GM18861 (cell line): ENCODE measurements around the gene PPARD.
"Not testable (repeated sequence)": the region's sequence is repeated elsewhere in the genome, so short reads cannot be mapped to it uniquely, and the experiment has no call there.

ENCODE experiments used
- ATAC-seq: cut with Tn5 transposase; IDR thresholded peaks from one replicate; pipeline ENCODE4 v1.9.1; 2021; ENCODE audit not compliant: unreplicated experiment

Gene PPARD

DNA sequence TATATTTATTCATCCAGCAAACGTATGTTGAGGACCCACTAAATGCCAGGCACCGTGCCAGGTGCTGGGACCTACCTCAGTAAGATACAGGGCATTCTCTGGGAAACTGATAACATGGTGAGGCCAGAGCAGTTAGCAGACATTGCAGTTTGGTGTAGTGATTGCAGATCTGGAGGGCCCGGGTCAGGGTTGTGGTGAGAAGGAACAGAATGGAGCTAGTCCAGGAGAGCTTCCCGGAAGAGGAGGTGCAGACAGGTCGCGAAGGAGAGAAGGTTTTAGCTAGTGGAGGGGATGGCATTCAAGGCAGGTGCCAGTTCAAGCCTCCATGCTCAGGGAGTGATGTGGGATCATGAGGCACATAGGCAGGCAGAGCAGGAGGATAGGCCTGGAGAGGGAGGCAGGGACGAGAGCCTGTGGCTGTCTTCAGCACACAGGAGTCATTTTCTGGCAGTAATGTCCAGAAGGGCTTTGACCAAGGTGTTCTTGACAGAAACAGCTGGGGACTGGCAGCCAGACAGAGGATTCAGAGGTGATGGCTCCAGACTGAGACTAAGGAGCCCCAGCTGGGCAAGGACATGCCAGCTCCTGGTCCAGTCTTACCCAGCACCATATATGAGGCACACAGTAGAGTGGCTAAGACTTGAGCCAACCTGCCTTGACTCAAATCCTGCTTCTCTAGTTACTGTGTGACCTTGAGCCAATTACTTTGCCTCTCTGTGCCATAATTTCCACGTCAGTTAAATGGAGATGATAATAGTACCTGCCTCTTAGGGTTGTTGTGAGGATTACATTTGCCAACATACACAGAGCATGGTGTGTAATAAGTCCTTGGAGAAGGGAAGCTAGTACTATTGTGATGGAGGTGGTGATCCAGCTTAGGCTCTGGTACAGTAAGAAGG lies 61.4 kb downstream of the PPARD start:
- no peak for ATAC-seq

DNA sequence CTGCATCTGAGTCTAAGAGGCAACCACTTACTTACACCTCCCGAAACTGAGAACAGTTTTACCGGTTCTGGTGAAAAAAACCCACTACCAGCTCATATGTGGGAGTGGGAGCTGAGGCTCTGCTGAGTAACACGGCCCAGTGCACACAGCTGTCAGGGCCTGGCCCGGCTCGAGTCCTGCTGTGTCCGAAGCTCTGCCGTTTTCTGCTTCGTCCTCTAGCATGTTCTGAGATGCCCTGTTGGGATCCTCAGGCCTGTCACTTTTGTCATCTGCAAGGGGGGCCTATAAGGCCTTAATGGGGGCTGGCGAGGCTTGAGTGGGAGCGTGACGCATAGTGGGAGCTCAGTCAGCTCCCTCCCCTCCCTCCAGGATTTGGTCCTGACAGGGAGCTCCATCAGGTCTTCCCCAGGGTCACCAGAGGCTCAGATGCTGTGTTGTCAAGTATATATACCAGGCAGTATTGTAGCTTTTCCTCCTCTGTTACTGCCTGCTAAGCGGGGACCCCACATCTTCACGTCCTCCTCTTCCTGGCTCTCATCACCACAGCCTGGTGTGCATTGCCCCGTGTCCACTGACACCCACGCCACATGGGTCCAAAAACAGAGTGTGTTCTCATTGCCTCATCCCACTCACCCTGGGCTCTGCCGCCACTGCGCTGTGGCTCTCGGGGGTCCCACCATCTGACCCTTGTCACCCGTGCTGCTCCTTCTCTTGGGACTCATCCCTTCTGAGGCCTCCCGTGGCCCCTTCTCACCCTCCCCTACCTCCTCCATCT lies 64.5 kb downstream of the PPARD start:
- ATAC-seq = no peak

DNA sequence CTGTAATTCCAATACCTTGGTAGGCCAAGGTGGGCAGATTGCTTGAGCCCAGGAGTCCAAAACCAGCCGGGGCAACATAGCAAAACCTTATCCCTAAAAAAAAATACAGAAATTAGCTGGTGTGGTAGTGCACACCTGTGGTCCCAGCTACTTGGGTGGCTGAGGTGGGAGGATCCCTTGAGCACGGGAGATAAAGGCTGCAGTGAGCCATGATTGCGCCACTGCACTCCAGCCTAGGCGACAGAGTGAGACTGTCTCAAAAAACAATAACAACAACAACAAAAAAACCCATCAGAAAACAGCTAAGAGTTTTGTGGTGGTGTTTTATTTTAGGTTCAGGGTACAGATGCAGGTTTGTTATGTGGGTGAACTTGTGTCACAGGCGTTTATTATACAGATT lies 66.9 kb downstream of the PPARD start:
- no peak for ATAC-seq

DNA sequence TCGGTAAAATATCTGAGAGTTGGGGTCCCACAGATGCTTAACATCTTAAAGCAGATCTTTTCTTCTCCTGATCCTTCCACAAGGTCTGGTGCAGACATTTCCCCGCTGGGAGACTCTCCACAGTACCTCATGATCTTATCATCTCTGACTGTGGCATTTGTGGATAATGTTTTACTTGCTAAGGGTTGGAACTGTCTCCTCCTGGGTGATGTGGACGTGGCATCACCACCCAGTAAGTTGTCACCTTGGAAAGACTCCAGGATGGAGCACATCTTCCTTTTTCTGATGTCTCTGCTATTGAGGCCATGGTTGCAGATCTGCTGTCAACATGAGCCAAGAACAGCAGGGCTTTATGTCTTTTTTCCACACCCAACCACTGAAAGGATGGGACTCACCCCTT lies 67.8 kb downstream of the PPARD start:
- ATAC-seq = no peak

DNA sequence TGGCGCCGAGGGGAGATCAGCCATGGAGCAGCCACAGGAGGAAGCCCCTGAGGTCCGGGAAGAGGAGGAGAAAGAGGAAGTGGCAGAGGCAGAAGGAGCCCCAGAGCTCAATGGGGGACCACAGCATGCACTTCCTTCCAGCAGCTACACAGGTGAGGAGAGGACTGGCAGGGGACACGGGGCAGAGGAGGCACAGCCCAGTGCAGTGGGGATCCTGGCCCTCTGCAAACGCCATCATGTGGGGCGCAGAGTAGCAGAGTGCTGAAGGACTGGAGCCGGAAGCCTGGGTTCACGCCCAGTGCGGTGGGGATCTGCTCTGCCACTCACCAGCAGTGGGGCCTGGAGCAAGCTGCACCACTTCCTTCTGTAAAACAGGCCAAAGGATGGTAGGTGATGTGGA lies 68.7 kb downstream of the PPARD start:
- no peak for ATAC-seq

GRCh38 chr6:35412102-35412501 lies 69.7 kb downstream of the PPARD start:
- ATAC-seq = no peak

GRCh38 chr6:35413911-35414310 lies 71.6 kb downstream of the PPARD start:
- ATAC-seq = no peak

DNA sequence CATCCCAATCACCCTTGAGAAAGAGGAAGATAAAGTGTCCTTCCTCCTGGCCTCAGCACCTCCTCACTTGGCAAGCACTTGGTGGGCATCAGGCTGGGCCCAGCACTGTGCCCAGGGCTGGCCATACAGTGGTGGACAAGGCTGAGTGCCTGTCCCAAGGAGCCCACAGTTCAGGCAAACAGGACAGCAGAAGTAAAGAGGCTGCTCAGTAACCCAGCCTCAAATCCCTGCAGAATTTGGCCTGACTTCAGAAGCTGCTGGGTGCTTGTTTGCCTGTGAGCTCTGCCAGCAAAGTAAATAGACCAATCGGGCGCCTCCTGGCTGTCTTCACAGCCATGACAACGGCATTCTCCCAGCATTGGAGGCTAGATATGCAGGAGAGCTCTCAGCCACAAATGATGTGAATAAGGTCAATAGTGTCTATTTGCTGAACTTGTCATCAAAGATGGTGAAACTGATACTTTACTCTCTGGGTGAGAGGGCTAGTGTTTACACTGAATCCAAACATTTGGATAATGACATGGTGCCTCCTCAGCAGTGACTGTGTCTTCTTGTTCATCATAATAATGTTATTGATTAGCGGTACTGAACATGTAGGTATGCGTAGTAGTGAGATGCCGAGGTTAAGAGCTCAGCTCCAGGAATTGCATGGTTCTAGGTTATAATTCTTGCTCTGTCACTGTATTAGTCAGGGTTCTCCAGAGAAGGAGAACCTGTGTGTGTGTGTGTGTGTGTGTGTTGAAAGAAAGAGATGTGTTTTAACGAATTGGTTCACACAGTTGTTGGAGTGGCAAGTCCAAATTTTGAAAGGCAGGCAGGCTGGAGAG lies 72.9 kb downstream of the PPARD start:
- ATAC-seq = no peak

DNA sequence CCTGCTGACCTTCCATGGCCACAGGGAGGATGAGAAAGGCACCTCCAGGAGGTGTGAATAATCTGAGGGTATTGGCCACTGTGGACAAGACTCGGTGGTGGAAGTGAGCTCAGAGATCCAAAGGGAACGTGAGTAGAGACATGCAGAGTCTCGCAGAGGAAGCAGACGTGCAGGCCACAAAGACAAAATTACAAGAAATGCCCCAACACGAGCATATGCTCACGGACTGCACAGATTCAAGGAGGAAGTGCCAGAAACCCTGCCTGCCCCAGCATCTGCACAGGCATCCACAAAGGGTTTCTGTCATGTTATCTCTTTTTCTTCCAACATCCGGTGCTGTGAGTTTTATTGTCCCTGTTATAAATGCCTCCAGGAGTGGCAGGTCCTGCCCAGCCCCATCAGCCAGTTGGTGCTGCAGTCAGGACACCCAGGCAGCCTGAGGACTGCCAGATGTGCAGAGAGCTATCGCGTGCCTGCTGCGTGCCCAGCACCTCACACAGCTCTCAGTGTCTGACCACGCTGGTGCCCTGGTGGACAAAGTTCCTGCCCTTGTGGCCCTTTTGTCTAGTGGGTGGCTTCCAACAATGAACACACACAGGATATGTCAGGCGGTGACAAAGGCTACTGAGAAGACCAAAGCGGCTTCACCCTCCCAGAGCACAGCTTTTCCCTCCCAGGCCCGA lies 75.8 kb downstream of the PPARD start:
- no peak for ATAC-seq

DNA sequence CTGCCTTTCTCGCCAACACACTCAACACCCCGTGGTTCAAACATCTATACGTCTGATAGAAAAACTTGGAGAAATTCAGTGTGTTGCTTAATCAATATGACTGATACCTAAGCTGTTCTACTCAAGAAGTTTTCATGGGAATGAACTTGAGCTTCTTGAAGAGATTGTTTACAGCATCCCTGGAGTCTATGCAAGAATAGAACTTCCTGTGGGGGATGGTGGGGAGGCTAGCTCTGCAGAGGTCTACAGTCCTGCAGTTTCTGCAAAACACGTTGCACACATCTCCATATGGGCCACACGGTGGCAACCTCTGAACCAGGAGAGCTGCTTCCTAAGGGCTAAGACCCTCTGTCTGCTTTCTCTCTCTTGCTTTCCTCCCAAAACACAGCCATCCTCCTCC lies 77.1 kb downstream of the PPARD start:
- no peak for ATAC-seq

DNA sequence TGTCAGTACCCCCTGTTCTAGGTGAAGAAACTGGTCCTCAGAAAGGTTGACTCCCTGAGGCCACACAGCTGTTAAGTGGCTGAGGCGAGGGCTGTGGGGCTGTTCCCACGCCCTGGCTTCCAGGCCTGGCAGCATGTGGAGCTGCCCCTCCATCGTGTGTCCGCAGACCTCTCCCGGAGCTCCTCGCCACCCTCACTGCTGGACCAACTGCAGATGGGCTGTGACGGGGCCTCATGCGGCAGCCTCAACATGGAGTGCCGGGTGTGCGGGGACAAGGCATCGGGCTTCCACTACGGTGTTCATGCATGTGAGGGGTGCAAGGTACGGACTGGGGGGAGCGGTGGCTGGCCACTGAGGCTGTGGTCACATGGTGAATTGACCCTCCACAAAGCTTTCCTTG lies 77.6 kb downstream of the PPARD start:
- ATAC-seq = no peak

GRCh38 chr6:35425284-35425683 lies 82.9 kb downstream of the PPARD start:
- ATAC-seq = no peak

DNA sequence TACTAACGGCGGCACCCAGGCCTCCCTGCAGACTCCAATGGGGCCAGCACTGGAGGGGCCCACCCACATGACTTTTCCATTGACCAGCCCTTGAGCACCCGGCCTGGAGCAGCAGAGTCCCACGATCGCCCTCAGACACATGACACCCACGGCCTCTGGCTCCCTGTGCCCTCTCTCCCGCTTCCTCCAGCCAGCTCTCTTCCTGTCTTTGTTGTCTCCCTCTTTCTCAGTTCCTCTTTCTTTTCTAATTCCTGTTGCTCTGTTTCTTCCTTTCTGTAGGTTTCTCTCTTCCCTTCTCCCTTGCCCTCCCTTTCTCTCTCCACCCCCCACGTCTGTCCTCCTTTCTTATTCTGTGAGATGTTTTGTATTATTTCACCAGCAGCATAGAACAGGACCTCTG lies 83.7 kb downstream of the PPARD start:
- no peak for ATAC-seq

- no peak for ATAC-seq
Measured at GRCh38 chr6:35427435-35427834, 85.1 kb downstream of the PPARD start.

DNA sequence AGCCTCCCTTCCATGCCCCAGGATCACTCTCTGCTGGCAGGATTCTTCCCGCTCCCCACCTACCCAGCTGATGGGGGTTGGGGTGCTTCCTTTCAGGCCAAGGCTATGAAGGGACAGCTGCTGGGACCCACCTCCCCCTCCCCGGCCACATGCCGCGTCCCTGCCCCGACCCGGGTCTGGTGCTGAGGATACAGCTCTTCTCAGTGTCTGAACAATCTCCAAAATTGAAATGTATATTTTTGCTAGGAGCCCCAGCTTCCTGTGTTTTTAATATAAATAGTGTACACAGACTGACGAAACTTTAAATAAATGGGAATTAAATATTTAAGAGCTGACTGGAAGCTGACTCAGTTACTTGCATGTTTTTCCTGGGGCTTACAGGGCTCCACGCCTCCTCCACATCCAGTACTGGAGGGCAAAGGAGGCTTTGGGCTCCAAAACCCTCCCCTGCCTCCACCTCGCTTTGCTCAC lies 85.5 kb downstream of the PPARD start:
- ATAC-seq = no peak

DNA sequence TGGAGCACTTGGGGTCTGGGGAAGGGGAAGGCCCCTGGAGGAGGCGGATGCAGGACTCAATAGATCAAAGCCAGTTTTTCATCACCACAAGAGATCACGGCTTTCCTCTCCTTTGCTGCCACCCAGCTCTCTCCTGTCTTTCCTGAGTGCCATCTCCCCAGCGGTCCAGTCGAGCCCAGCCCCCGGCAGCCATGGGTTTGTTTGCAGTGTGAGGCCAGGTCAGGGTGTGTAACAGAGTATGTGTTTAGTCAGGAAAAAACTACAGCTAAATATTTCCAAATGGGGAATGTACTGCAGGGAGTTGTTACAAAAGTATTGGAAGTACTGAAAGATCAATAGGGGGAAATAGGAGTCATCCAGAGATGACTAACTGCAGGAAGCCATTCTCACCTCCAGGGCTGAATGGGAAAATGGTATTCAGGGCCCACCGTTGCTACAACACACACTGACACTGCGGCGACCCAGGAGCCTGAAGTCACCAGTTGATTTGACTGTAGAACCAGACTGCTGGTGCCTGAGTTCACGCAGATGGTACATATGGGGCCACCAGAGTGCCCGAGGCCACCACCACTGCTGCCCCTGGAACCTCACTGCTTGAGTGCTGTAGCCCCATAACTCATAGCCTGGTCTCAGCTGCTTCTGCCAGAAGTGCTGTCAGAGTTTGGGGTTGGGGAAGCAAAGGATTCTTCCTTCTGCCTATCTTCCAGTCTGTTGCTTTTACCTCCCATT lies 86.2 kb downstream of the PPARD start:
- ATAC-seq = no peak

GRCh38 chr6:35429463-35429862 lies 87.1 kb downstream of the PPARD start:
- ATAC-seq = no peak

DNA sequence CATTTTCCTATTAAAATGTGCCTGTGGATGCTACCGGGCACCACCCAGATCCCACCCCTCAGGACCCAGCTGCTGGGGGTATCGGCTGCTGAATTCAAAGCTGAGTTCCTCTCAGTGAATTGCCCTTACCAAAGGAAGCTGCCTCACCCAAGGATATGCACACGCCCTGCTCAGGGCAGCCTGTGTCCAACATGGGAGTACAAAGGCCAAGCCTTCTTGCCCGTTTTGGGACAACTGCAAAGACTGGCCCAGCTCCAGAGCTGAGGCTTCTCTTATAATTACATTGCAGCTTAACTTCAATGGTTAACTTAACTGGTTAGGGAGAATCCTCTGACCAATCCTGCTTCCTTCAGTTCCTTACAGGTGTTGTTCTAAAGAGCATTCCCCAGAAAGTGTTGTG lies 89.9 kb downstream of the PPARD start:
- no peak for ATAC-seq

GRCh38 chr6:35432702-35433101 lies 90.3 kb downstream of the PPARD start:
- ATAC-seq = not testable (repeated sequence)
